Fibroblast of lung (primary cell): ENCODE data around the gene SLX9. TPM values are rescaled to one million over a fixed set of nuclear protein-coding genes. Genes with fewer than 3 reads are reported as not detected.

ENCODE experiments used
- DNase-seq, 2 donors: peaks; one replicate each; pipeline versions ENCODE4 v3.0.0 to v3.0.0-alpha.2; 2010; ENCODE audit warnings: low read depth in 2 of 2
- H2AFZ ChIP-seq: 2 replicates; pipeline ENCODE4 v1.5.1; 2012; ENCODE audit warnings: low read length, control low read depth, inconsistent platforms
- H3K27ac ChIP-seq: 2 replicates; pipeline ENCODE4 v1.5.1; 2011; ENCODE audit warnings: low read length, control low read depth; ENCODE audit not compliant: insufficient read depth
- H3K27me3 ChIP-seq: 2 replicates; pipeline ENCODE4 v1.5.1; 2011; ENCODE audit warnings: mild to moderate bottlenecking, low read length; ENCODE audit not compliant: control insufficient read depth, insufficient read depth
- H3K36me3 ChIP-seq: 2 replicates; pipeline ENCODE4 v1.5.1; 2011; ENCODE audit warnings: low read length; ENCODE audit not compliant: control insufficient read depth, insufficient read depth
- H3K4me1 ChIP-seq: 2 replicates; pipeline ENCODE4 v1.5.1; 2011; ENCODE audit warnings: low read length; ENCODE audit not compliant: control insufficient read depth, insufficient read depth; ENCODE audit errors: extremely low read depth
- H3K4me2 ChIP-seq: 2 replicates; pipeline ENCODE4 v1.5.1; 2011; ENCODE audit warnings: low read length, control low read depth; ENCODE audit not compliant: insufficient read depth; ENCODE audit errors: extremely low read depth
- H3K4me3 ChIP-seq, 4 experiments: fragments of 200-600 bp in 1 of 4; sonication (generic) in 1 of 4; replicated peaks in 1 of 4; 2 replicates each; pipeline ENCODE4 v1.5.1; 2011 to 2016; ENCODE audit warnings: low read length in 4 of 4, low read depth in 3 of 4, mild to moderate bottlenecking in 3 of 4, control low read depth in 2 of 4, inconsistent platforms in 1 of 4, mixed read lengths in 1 of 4; ENCODE audit not compliant: insufficient read depth in 1 of 4; ENCODE audit errors: control extremely low read depth in 1 of 4
- H3K79me2 ChIP-seq: 2 replicates; pipeline ENCODE4 v1.5.1; 2012; ENCODE audit warnings: mild to moderate bottlenecking, low read length, inconsistent platforms; ENCODE audit not compliant: control insufficient read depth, insufficient read depth
- H3K9ac ChIP-seq: 2 replicates; pipeline ENCODE4 v1.5.1; 2011; ENCODE audit warnings: mild to moderate bottlenecking, low read length, control low read depth; ENCODE audit not compliant: insufficient read depth
- H3K9me3 ChIP-seq: 2 replicates; pipeline ENCODE4 v1.5.1; 2012; ENCODE audit warnings: low read depth, low read length; ENCODE audit not compliant: control insufficient read depth, insufficient read depth
- H4K20me1 ChIP-seq: 2 replicates; pipeline ENCODE4 v1.5.1; 2011; ENCODE audit warnings: low read length; ENCODE audit not compliant: control insufficient read depth, insufficient read depth; ENCODE audit errors: extremely low read depth
- CTCF ChIP-seq, 2 donors: IDR thresholded peaks in 1 of 2; conservative IDR thresholded peaks in 1 of 2; 1 replicate in 1 of 2; 2 replicates in 1 of 2; pipeline ENCODE4 v1.5.1; 2011 to 2012; ENCODE audit warnings: low read length in 2 of 2, control low read depth in 1 of 2, inconsistent platforms in 1 of 2, low read depth in 1 of 2, mild to moderate bottlenecking in 1 of 2
- EZH2 ChIP-seq: IDR thresholded peaks from 2 replicates; pipeline ENCODE4 v1.5.1; 2012; ENCODE audit warnings: low read length, control low read depth, mild to moderate bottlenecking; ENCODE audit errors: missing control alignments
- polyA plus RNA-seq, 2 donors: library from polyadenylated mRNA; depleted of rRNA in 1 of 2; stranded (reverse) in 1 of 2; unstranded in 1 of 2; fragments of >200 nt; gene quantifications; 2 replicates each; pipeline ENCODE4 v1.2.1, GENCODE V29; 2011 to 2012; ENCODE audit warnings: missing spikeins in 1 of 2
- total RNA-seq: library from RNA; depleted of rRNA; stranded (reverse); fragments of >200 nt; gene quantifications from 2 replicates; pipeline ENCODE4 v1.2.1, GENCODE V29; 2014

Gene SLX9
- total and polyA plus RNA-seq, 2 donors (not counting 1 experiment from before 2014, with no cell fraction given) = 9.7 to 14.9 TPM

- H3K4me2 ChIP-seq = no peak overlapping the region
- DNase-seq = peak in 1 of 2 donors; percentile 11
- no peak overlapping the region for H2AFZ ChIP-seq
- H3K79me2 ChIP-seq = no peaks in the 10 kb centered on the region
- H4K20me1 ChIP-seq = no peaks in the 10 kb centered on the region
- no peak overlapping the region for H3K27ac ChIP-seq
- TF ChIP-seq EZH2 (no peak), CTCF (conservative IDR thresholded peaks at IDR 0.05 in 1 of 2, IDR thresholded peaks at IDR 0.05 in 1 of 2; ENCODE audit: low read depth in 1 of 2, low read length in 2 of 2) (no peak)
- H3K9me3 ChIP-seq = no peaks in the 10 kb centered on the region
- H3K9ac ChIP-seq = no peak overlapping the region
- no peaks in the 10 kb centered on the region for H3K4me1 ChIP-seq
- no peak overlapping the region for H3K4me3 ChIP-seq
- H3K27me3 ChIP-seq = peaks cover 9% of the 10 kb centered on the region
- no peaks in the 10 kb centered on the region for H3K36me3 ChIP-seq
Measured at GRCh38 chr21:45003331-45004058, 63.7 kb downstream of the SLX9 start.

GRCh38 chr21:45004059-45004422 lies 64.2 kb downstream of the SLX9 start:
- Histone ChIP-seq H2AFZ (no peak overlapping the region), H3K4me3 (no peak overlapping the region), H4K20me1 (no peaks in the 10 kb centered on the region), H3K27me3 (peaks cover 9% of the 10 kb centered on the region), H3K27ac (no peak overlapping the region), H3K4me2 (no peak overlapping the region), H3K36me3 (no peaks in the 10 kb centered on the region), H3K4me1 (no peaks in the 10 kb centered on the region), H3K9me3 (no peaks in the 10 kb centered on the region), H3K79me2 (no peaks in the 10 kb centered on the region), H3K9ac (no peak overlapping the region)
- DNase-seq = no peak
- no peak for TF ChIP-seq EZH2
- no peak for TF ChIP-seq CTCF (conservative IDR thresholded peaks at IDR 0.05 in 1 of 2, IDR thresholded peaks at IDR 0.05 in 1 of 2; ENCODE audit: low read depth in 1 of 2, low read length in 2 of 2)

- H3K79me2 ChIP-seq = no peaks in the 10 kb centered on the region
- H3K36me3 ChIP-seq = no peaks in the 10 kb centered on the region
- H3K27ac ChIP-seq = no peak overlapping the region
- peak in 1 of 2 donors; percentile 65 for DNase-seq
- H3K4me2 ChIP-seq = no peak overlapping the region
- no peak overlapping the region for H2AFZ ChIP-seq
- H3K4me3 ChIP-seq = no peak overlapping the region
- peaks cover 9% of the 10 kb centered on the region for H3K27me3 ChIP-seq
- H3K9ac ChIP-seq = no peak overlapping the region
- no peak for TF ChIP-seq EZH2
- no peak for TF ChIP-seq CTCF (conservative IDR thresholded peaks at IDR 0.05 in 1 of 2, IDR thresholded peaks at IDR 0.05 in 1 of 2; ENCODE audit: low read depth in 1 of 2, low read length in 2 of 2)
- no peaks in the 10 kb centered on the region for H3K4me1 ChIP-seq
- no peaks in the 10 kb centered on the region for H4K20me1 ChIP-seq
- H3K9me3 ChIP-seq = no peaks in the 10 kb centered on the region
Measured at GRCh38 chr21:45004481-45005247, 64.8 kb downstream of the SLX9 start.
